ENCODE data around the gene EPB41L1.

DNA sequence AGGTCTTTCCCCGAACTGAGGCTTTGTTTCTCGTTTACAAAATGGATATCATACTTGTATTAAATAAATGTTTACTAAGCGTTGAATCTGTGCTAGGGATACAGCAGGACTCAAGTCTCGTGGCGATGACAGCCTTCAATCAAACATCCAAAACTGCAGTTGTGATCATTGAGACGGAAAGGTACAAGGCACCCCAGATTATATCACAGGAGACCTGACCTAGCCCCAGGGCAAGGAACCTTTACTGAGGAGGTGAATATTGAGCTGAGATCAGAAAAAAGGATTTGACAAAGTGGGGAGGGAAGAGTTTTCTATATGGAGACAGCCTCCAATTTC is 82.2 kb downstream of the EPB41L1 start:
- TF ChIP-seq, protein P1, sequence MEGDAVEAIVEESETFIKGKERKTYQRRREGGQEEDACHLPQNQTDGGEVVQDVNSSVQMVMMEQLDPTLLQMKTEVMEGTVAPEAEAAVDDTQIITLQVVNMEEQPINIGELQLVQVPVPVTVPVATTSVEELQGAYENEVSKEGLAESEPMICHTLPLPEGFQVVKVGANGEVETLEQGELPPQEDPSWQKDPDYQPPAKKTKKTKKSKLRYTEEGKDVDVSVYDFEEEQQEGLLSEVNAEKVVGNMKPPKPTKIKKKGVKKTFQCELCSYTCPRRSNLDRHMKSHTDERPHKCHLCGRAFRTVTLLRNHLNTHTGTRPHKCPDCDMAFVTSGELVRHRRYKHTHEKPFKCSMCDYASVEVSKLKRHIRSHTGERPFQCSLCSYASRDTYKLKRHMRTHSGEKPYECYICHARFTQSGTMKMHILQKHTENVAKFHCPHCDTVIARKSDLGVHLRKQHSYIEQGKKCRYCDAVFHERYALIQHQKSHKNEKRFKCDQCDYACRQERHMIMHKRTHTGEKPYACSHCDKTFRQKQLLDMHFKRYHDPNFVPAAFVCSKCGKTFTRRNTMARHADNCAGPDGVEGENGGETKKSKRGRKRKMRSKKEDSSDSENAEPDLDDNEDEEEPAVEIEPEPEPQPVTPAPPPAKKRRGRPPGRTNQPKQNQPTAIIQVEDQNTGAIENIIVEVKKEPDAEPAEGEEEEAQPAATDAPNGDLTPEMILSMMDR (conservative IDR thresholded peaks at IDR 0.05): no peak
- TF ChIP-seq ZFX (IDR thresholded peaks at IDR 0.05): no peak
